HG03575 (cell line): ENCODE results near the gene RAB17.

ENCODE experiments used
- ATAC-seq: cut with Tn5 transposase; IDR thresholded peaks from one replicate; pipeline ENCODE4 v1.9.1; 2021; ENCODE audit not compliant: unreplicated experiment, insufficient number of reproducible peaks, low FRiP score; ENCODE audit errors: extremely low read depth

Gene RAB17

GRCh38 chr2:237569041-237569440, 21.5 kb downstream of the RAB17 start:
- no peak for ATAC-seq

GRCh38 chr2:237568121-237568660, 22.3 kb downstream of the RAB17 start:
- no peak for ATAC-seq

DNA sequence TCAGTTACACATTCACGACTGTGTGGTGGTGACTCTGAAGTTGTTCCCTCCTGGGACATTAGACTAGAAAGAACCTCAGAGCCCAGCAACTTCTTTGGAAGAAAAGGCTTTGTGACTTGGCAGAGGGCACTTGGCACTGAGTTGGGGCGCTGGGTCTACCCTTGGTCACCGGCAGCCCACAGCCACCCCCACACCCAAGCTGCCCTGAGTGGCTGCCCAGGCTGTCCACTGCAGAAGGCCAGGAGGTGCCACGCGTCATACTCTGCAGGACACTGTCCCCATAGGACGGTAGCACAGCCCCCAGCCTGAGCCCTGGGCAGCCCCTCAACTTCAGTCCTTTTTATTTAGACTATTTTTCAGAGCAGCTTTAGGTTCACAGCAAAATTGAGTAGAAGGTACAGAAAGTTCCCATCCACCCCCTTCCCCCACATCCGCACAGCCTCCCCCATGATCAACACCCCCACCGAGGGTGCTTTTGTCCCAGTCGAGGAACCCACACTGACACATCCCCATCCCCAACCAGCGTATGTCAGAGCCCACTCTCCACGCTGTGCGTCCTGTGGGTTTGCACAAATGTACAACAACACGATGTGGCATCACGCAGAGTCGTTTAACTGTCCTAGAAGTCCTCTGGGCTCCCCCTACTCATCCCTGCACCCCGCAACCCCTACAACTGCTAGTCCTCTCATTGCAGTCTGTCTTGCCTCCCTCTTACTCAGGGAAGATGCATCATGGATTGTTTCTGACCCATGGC, 23.1 kb downstream of the RAB17 start:
- ATAC-seq = no peak

- no peak for ATAC-seq
Measured at GRCh38 chr2:237566401-237567235, 23.9 kb downstream of the RAB17 start, which contains the start of gene PRLH. TSS of gene PRLH (plus strand) at chr2:237566574. CDS start at chr2:237566574, 0 bp downstream.

GRCh38 chr2:237565974-237566373, 24.6 kb downstream of the RAB17 start:
- ATAC-seq = no peak

DNA sequence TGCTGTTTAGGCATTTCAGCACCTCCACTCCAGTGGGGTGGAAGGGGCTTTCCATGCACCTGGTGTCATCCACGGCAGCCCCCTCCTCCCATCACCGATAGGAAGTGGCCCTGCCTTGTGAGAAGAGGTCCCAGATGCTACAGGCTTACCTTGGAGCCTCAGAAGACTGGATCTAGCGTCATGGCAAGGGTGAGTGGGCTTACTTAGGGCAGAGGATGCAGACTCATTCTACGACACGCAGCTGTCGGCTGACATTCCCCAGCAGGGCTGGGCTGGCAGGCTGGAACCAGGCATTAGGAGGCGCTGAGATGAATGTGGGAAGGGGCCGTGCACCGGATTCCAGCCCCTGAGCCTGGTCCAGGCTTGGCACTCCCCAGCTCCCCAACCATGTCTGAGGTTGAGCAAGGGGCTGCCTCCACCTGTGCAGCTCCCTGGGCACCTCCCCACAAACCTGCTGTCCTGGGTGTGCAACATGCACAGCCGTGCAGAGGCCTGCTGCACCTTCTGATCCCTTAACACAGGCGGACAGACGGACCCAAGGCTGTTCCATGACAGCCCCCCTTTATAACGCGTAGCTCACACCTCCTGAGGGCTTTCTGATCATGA, 25.9 kb downstream of the RAB17 start:
- no peak for ATAC-seq

- no peak for ATAC-seq
Measured at GRCh38 chr2:237563816-237564215, 26.7 kb downstream of the RAB17 start.

- no peak for ATAC-seq
Measured at GRCh38 chr2:237561221-237561620, 29.3 kb downstream of the RAB17 start.

DNA sequence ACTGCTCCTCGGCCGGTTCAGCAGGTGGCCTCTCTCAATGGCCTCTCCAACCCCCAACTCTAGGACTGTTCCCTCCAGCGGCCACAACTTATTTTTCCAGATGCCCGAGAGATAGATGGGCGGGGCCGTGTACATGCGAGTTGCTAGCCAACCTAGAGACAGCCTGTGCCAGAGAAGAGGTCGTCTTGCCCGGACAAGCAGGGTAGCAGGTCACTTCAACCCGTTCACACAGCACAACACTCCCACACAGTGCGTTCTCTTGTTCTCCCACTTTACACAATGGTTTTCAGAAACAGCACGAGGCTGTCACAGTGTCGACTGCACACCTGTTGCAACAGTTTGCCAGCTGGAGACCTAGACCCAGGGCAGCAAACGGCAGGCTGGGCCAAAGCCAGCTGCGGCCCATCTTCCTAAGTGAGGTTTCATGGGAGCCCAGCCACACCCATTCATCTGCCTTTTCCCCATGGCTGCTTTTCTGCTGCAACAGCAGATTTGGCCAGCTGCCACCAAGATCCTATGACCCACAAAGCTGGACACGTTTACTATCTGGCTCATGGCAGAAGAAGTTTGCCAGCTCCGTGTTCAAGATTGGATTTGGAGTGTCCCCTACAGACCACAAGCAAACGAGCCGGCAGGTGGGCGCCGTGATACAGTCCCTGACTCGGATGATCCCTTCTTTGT, 31.4 kb downstream of the RAB17 start:
- ATAC-seq = no peak

DNA sequence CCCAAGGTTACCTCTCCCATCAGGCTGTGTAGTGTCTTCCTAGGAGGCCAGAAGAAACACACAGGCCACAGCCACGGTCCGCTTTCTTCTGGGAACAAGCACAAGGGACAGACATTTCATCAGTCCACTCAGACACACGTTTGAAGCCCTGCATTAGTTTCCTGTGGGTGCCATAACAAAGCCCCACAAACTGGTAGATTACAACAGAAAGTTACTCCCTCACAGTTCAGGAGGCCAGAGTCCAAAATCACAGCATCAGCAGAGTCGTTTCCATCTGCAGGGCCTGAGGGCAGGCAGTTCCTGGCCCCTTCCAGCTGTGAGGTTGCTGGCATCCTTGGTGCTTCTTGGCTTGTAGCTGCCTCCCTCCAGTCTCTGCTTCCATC, 32.9 kb downstream of the RAB17 start:
- no peak for ATAC-seq

GRCh38 chr2:237556773-237557632, 33.5 kb downstream of the RAB17 start:
- ATAC-seq = peak; percentile 95

DNA sequence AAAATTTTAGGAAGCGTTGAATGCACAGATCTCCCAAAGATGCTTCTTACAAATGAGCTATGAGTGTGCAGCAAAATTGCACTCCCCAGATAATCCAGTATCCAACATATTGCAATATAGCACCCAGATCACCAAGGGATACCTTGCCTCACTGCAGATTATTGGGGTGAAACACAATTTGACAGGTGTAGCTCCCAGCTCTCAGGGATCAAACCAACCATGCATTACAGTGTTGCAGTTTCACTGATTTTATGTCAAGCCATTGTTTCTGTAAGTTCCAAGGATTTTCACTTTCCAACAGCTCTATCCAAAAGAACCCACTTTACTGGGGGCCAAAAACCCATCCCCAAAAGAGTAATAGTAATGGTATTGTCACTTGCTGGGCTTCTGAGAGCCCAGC, 35.0 kb downstream of the RAB17 start:
- ATAC-seq = no peak

DNA sequence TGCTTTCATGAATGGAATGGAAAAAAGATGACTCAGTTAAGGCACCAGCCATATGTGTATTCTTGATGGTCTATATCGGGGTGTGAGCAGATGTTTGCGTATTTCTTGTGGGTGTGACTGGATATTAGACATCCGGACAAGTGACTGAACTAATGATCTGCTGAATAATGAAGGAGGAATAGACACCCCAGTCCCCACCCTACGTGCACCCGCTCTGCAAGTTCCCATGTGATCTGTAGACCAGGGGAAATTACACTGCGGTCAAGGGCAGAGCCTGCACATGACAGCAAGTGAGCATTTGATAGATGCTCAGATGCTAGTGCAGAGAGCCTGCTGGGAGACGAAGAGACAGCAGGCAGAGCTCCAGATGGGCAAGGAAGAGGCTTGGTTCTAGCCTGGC, 36.6 kb downstream of the RAB17 start:
- ATAC-seq = no peak

DNA sequence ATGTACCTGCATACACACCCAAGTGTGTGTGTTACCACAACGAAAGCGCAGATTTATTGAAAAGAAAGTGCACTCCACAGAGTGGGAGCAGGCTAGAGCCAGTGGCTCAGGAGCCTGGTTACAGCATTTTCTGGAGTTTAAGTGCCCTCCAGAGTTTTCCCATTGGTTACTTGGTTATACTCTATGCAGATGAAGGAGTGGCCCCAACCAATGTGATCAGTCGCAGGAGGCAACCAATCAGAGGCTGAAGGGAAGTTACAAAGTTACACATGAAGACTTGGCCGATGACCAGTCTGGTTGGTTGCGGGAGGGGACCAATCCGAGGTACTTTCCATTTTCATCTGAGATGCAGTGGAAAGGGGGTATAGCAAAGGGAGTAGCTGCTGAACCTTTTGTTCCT, 37.6 kb downstream of the RAB17 start:
- no peak for ATAC-seq

- ATAC-seq = no peak
Measured at GRCh38 chr2:237551071-237551574, 39.4 kb downstream of the RAB17 start.

GRCh38 chr2:237549643-237550415, 40.7 kb downstream of the RAB17 start:
- no peak for ATAC-seq

DNA sequence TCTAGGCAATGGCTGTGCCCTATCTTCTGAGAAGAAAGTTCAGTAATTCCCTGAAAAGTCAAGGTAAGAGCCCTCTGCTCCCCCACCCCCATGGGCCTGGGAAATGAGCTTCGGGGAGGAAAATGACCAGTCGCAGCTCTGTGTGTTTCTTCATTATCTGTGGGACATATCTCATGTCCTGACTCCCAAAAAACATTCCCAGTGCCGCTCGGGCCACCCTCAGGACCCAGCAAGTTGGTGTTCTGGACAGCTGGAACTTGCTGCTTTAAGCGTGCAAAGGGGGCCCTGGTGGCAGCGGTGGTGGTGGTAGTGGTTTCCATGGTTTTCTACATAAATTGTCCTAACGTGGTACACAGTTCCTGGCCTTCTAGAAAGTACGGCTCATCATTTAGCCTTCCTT, 41.3 kb downstream of the RAB17 start:
- no peak for ATAC-seq
